HG03280 (cell line): Measurements from ENCODE around the gene REG1A.

Experiments used
- ATAC-seq: cut with Tn5 transposase; IDR thresholded peaks from one replicate; pipeline ENCODE4 v1.9.1; 2021; ENCODE audit warnings: mild to moderate bottlenecking, moderate library complexity; ENCODE audit not compliant: unreplicated experiment

REG1A gene

GRCh38 chr2:79120194-79120713, at the start of gene REG1A:
Gene REG1A, plus strand, starts transcription at chr2:79120488. Its CDS starts 374 bp downstream, at chr2:79120862.
- ATAC-seq, result no peak

GRCh38 chr2:79071078-79071477, 49.2 kb upstream of the REG1A start:
- ATAC-seq, result no peak

- ATAC-seq, result no peak
These were observed 37.3 kb upstream of the REG1A start for GRCh38 chr2:79082987-79083386.

- ATAC-seq, result no peak
These were observed 36.6 kb upstream of the REG1A start for GRCh38 chr2:79083597-79084251.

- no peak for ATAC-seq
These were observed 35.7 kb upstream of the REG1A start for GRCh38 chr2:79084495-79085135.

GRCh38 chr2:79085382-79085781, 34.9 kb upstream of the REG1A start:
- no peak for ATAC-seq

- ATAC-seq, result no peak
These were observed 34.0 kb upstream of the REG1A start for GRCh38 chr2:79086255-79086654.

- no peak for ATAC-seq
These were observed 32.4 kb upstream of the REG1A start, which contains the start of gene REG1B for GRCh38 chr2:79087785-79088364. Gene REG1B, minus strand, starts transcription at chr2:79087993. Its CDS starts 381 bp downstream, at chr2:79087612.

GRCh38 chr2:79090693-79091092, 29.6 kb upstream of the REG1A start:
- ATAC-seq, result no peak

GRCh38 chr2:79097843-79098242, 22.4 kb upstream of the REG1A start:
- ATAC-seq, result no peak

- ATAC-seq, result no peak
These were observed 21.1 kb upstream of the REG1A start for GRCh38 chr2:79099140-79099686.

GRCh38 chr2:79100285-79100684, 20.0 kb upstream of the REG1A start:
- ATAC-seq, result no peak

GRCh38 chr2:79101024-79101423, 19.3 kb upstream of the REG1A start:
- ATAC-seq, result no peak

GRCh38 chr2:79103214-79103613, 17.1 kb upstream of the REG1A start:
- no peak for ATAC-seq

- ATAC-seq, result no peak
These were observed 15.0 kb upstream of the REG1A start for GRCh38 chr2:79105259-79105658.

- no peak for ATAC-seq
These were observed 8.0 kb upstream of the REG1A start for GRCh38 chr2:79112269-79112668.

GRCh38 chr2:79114797-79115494, 5.3 kb upstream of the REG1A start:
- ATAC-seq, result no peak

- no peak for ATAC-seq
These were observed 3.0 kb upstream of the REG1A start for GRCh38 chr2:79116997-79117928.

- ATAC-seq, result no peak
These were observed 2.4 kb downstream of the REG1A start for GRCh38 chr2:79122676-79123075.
